DMS153 treated with DMSO at 0.1 percent for 48 hours (cell line): ENCODE data around the gene CACNA1E.
"Not testable (repeated sequence)": the region's sequence is repeated elsewhere in the genome, so short reads cannot be mapped to it uniquely, and the experiment has no call there.

Experiments
- DNase-seq: peaks from one replicate; lab custom pipeline; 2025; ENCODE audit not compliant: unreplicated experiment; lab: John Stamatoyannopoulos, UW

Gene CACNA1E

DNA sequence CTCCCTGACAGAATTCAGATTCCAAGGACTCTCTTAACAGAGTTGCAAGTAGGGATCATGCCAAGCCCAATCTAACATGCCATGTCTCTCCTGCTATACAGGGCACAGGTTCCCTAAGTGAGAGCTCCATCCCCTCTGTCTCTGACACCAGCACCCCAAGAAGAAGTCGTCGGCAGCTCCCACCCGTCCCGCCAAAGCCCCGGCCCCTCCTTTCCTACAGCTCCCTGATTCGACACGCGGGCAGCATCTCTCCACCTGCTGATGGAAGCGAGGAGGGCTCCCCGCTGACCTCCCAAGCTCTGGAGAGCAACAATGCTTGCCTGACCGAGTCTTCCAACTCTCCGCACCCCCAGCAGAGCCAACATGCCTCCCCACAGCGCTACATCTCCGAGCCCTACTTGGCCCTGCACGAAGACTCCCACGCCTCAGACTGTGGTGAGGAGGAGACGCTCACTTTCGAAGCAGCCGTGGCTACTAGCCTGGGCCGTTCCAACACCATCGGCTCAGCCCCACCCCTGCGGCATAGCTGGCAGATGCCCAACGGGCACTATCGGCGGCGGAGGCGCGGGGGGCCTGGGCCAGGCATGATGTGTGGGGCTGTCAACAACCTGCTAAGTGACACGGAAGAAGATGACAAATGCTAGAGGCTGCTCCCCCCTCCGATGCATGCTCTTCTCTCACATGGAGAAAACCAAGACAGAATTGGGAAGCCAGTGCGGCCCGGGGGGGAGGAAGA lies 315.0 kb downstream of the CACNA1E start:
- no peak for DNase-seq

DNA sequence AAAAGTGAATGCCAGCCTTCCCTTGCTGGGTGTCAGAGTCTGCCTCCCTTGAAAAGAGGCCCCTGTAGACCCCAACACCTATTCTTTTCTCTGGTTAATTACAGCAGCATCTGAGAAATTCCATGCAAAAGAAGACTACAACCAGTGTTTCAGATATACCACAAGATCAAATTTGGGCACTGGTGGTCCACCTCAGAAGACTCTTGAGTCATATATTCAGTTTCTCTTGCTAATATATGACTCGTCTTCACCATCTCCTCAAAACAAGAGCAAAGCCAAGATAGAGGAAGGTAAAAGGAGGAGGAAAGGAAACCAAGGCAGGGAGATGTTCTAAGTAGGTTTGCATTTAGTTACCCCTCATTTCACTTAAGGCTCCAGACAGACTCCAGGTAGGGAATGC lies 318.3 kb downstream of the CACNA1E start:
- no peak for DNase-seq

DNA sequence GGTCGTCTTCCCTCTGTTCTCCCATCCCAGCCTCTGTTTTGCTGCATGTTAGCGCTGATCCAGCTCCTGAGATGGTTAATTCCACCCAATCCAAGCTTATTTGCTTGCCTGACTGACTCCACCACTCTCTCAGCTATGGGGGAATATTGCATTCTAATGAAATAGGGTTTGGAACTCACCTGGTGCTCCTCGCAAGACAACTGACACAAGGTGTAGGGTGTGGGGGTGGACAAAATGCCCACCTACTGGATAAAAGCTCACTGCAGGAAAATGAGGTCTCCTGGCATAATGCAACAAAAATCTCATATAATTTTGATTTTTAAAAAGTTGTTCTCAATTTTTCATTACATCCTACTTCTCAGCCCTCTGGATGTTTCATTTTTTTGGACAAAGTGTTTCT lies 319.1 kb downstream of the CACNA1E start:
- DNase-seq, result no peak

DNA sequence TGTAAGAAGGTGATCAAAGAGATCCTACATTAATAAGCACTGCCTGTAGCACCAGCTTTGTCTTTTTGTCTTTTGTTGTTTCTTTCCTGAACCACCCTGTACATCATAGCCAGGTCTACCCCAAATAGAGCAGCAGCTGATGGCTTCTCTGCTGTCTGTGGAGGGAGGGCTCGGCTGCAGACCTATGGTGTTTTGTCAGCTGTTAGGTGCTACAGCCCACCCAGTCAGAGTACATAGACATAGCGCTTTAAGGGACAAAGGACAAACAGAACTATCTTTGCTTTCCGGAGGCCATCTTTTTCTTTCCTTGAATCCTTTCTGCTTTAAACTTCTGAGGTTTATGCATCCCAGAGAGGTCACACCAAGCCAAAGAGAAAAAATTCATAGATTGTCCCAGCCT lies 320.1 kb downstream of the CACNA1E start:
- DNase-seq, result no peak

DNA sequence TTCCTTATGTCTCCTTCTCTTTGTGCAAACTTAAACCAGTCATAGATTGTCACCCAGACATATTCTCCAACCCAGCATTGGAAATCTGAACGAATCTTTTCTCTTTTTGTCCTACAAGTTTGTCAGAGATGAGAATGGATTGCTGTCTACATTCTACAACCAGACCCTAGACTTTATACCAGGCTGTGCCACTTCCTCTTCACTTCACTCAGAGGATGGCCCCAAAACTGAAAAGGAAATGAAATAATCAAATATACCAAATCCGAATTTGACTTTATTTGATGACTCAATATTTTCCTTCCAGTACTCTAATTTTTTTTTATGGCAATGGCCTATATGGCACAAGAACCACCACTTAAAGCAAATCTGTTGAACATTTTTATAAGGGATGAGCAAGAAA lies 321.7 kb downstream of the CACNA1E start:
- DNase-seq, result no peak

DNA sequence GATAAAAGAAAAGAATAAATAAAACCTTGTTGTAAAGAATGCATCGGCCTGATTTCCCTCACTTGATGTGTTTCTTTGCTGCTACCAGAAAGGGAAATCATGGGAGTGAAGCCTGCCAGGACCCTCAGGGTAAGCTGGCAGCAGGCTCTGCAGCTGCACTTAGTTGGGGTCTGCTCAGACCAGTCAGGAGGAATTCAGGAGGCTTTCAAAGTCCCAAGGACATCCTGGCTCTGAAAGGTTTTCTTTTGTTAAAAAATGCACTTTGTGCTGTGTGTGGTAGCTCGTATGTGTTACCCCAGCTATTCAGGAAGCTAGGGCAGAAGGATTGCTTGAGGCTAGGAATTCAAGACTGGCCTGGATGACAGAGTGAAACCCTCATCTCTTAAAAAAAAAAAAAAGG lies 323.4 kb downstream of the CACNA1E start:
- DNase-seq, result no peak

DNA sequence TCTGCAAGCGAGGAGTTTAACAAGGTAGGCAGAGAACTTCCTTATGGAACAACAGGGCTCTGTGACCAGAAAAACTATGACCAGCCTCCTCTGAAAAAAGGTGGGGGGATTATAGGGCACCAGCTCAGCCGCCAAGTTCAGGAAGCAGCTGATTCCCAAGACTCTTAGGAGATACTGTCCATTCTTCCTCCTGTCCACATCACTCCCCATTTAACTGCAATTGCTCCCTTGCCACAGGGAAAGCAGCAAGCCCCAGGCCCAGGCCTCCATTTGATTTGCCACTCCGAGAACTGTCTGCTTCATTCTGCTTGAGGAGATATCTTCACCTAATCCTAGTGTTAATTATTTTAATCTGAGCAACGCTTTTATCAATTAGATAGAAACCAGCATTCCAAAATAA lies 323.9 kb downstream of the CACNA1E start:
- DNase-seq, result no peak

DNA sequence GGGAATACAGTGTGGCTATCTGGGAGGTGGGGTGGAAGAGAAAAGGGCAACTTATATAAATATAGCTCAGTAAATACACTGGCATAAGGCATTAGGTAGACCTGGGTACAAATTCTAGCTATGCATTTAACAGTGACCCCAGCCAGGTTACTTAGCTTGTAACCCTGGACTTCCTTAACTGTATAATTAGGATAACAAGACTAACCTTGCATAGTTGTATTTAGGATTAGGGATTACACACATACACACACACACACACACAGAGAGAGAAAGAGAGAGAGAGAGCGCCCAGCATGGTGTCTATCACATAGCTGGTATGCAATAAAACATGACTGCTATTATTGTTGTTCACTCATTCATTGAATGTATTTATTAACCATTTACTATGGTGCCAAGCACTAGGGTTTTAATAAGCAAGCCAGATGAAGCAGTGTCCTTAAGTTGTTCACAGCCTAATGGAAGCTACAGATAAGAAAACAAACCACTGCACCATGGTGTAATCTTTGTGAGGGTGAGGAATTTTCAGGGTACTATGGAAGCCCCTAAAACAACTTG lies 326.8 kb downstream of the CACNA1E start:
- DNase-seq, result no peak

DNA sequence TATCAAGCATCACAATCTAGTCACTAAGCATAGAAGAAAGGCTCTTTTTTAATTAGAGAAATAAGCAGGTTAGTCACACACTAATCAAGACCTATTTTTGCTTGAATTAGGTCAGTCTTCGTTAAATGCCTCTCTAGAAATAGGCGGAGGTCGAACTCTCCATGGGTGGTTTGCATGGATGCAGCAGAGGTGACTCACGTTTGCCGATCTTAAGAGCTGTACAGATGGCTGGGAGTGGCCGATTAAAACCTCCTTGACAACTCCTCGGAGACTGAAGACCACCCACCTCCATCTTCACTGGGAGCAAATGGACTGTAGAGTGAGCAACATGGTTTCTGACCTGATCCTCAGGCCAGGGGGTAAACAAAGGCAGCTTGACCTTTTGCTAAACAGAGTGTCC lies 328.9 kb downstream of the CACNA1E start:
- DNase-seq, result no peak

DNA sequence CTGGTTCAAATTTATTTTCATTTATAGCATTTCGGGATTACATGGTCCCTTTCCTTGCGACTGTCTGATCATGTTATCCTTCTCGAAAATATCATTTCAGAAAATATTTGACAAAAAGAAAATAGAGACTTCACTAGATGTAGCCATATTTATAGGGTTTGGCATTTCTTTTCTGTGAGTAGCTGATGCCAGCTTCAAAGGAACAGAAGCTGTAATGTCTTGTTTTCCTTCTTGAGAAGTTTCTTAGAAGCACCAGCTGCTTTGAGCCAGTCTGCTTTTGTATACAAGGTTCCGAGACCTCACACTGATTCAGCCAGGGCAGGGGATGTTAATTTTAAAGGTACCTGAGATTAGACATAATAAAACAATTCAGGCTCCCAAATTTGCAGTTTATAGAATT lies 329.9 kb downstream of the CACNA1E start:
- DNase-seq, result no peak

DNA sequence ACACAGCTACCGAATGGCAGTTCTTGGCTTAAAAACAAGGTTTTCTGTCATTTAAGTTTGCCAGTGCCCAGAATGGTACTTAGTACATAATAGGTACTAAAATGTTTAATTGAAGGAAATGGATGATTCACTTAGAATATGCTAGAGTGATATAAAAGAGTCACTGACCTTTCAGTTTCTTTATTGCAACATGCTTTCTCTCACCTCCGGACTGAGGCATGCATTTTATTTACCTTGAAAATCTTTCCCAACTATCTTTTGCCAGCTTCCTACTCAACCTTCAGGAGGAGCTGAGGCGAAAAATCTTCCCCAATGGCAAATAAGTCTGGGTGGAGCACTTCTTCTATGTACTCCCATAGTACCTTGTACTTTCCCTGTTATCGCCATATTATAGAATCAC lies 333.3 kb downstream of the CACNA1E start:
- DNase-seq, result no peak

DNA sequence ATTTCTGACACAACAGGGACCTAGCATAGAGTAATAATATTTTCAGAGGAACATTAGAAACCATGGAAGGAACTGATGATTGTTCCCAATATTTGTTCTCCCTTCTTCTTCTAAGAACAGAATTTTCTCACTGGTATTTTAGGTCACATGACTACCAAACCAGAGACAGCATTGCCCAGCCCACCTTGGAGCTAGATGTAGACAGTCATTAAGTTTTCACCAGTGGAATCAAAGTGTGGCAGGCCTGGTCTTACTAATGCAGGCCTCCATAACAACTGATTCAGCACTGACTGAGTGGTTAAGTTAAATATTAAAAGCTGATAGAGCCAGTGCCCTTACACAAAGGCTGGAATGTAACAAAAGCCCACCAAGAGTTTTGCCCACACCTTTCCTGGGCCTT lies 333.8 kb downstream of the CACNA1E start:
- DNase-seq, result no peak

DNA sequence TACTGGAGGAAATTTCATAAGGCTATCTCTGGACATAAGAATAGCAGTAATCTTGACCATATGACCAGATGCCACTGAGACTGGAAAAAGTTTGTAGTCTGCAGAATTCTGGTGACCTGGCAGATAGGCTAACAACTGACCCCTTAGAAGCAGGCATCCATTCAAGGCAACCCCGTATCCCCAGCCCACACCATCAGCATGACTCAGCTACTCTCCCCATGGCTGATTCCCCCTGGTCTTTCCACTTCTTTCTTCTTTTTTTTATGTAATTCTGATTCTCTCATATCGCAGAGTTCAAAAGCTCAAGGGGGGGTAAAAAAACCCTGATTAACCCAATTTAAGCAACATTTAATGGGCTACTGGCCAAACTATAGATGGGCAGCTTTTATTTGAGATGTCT lies 335.1 kb downstream of the CACNA1E start:
- no peak for DNase-seq

DNA sequence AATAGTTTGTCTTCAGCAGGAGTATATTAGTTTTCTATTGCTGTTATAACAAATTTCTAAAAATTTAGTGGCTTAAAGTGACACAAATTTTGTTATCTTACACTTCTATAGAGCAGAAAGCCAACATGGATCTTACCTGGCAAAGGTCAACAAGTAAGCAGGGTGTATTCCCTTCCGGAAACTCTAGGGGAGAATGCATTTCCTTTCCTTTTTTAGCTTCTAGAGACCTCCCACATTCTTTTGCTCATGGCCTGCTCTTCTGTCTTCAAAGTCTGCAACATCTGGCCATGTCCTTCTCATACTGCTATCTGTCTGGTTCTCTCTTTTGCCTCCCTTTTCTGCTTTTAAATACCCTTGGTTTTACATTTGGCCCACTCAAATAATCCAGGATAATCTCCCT lies 335.6 kb downstream of the CACNA1E start:
- DNase-seq, result no peak

DNA sequence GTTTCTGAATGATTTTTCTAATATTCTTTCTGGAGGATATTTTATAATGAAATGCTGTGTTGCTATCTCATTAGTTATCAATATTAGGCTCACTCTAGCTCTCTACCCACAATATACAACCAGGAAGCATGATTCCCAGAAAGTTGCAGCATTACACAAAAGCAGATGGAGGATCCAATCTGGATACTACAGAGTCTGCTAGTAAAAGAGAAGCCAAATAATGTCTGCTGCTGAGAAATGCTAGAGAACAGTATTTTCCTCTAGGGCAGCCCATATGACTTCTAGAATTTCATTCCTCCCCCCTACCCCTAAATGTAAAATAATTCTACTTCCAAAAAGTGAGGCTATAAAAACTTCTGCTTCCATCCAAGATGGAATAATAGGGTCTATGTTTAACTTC lies 338.4 kb downstream of the CACNA1E start:
- no peak for DNase-seq

DNA sequence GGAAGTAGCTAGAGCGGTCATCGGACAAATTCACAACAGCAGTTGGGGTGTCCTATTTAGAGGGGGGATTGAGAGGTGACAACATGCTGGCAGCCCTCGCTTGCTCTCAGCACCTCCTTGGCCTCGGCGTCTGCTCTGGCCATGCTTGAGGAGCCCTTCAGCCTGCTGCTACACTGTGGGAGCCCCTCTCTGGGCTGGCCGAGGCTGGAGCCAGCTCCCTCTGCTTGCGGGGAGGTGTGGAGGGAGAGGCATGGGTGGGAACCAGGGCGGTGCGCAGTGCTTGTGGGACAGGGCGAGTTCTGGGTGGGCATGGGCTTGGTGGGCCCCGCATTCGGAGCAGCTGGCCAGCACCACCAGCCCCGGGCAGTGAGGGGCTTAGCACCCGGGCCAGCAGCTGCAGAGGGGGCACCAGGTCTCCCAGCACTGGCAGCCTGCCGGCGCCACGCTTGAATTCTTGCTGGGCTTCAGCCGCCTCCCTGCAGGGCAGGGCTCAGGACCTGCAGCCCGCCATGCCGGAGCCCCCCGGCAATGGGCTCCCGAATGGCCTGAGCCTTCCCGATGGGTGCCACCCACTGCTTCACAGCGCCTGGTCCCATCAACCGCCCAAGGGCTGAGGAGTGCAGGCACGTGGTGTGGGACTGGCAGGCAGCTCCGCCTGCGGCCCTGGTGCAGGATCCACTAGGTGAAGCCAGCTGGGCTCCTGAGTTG lies 349.0 kb downstream of the CACNA1E start:
- not testable (repeated sequence) for DNase-seq

DNA sequence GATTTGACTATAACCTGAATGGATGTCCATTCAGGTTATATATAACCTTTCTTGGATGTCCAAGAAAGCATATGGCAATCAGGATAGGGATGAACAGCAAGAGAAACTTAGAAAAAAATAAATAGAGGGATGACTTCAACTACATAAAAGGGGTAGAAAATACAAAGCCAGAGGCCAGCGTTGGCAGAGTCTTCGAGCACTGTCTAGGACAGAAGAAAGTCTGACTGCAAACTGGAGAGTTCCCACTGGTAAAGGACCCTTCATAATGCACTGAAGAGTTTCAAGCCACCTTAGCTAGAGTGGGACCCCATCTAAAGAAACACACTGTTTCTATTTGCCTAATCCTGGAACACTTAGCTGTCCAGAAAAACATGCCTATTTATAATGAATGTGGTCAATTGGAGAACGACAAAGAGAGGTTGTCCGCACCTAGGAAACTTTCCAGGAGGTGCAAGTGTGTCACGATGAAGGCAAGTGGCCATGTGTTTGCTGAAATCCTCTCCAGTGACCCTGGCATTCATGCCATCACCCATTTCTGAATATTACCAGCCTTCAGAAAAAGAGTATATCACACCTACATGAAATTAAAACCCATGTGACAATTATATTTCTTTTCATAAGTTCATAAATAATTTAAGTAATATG lies 362.8 kb downstream of the CACNA1E start:
- no peak for DNase-seq

DNA sequence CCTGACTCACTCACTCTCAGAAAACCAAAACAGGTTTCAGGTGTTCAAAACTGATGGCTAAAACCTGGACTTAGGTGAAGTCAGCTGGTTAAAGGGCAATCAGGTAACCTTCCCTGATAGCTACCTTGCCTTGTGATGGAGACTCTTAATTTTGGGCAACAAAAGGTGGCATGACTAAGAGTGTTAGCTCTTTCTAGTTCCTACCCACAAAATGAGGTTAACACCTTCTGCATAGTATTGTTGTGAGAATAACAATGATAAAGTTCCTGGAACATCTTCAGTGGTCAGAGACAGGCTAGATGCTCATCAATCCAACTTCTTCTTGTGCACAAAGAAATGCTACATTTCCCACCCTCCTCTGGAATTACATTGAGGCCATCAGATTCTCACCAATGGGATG lies 363.4 kb downstream of the CACNA1E start:
- DNase-seq, result no peak

DNA sequence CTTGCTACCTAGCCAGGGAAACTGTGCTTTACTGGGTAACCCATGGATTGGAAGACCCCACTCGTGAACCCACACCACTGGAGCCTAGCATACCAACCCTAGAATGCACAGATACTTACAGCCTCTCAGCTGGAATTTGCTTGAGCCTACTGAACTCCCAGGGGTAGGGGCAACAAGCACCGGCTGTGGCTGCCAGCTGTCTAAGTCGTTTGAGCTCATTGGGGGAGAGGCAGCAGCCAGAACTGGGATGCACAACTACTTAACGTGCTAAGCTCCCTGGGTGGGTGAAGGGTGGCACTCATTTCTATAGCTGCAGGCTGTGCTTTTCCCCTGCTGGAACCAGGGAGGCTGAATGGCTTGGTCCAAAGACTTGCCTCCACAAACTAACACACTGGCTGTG lies 365.8 kb downstream of the CACNA1E start:
- DNase-seq, result no peak

DNA sequence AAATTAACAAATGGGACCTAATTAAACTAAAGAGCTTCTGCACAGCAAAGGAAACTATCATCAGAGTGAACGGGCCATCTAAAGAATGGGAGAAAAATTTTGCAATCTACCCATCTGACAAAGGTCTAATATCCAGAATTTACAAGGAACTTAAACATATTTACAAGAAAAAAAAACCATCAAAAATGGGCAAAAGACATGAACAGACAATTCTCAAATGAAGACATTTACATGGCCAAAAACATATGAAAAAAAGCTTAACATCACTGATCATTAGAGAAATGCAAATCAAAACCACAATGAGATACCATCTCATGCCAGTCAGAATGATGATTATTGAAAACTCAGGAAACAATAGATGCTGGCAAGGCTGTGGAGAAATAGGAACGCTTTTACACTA lies 370.9 kb downstream of the CACNA1E start:
- DNase-seq, result not testable (repeated sequence)

DNA sequence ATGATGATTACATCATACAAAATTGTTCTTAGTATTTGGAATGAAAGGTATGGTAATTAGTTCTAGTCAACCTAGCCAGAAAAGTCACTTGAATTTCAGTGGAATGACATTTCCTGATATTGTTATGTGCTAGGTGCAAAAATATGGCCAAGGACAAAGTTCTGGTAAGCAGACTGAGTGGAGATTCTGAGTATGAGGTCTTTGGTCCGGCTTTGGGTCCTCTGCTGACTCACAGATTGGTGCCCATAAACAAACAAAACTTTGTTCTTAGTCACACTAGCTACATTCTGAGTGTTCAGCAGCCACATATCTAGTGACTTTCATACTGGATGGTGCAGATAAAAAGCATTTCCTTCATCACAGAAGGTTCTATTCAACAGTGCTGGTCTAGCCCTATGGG lies 372.1 kb downstream of the CACNA1E start:
- DNase-seq, result no peak
